HepG2 (cell line): Measurements from ENCODE around the gene SLC8A2. TPM values are rescaled to one million over a fixed set of nuclear protein-coding genes. Genes with fewer than 3 reads are reported as not detected.
A peak's percentile ranks its signal among the peaks of the same experiment; 100 is the strongest.

ENCODE experiments used
- ATF7-NPFF ChIP-seq: sonication (generic); formaldehyde crosslinking; IDR thresholded peaks from 2 replicates; pipeline ENCODE4 v1.8.1; 2023; ENCODE audit warnings: mild to moderate bottlenecking, low read depth, missing genetic modification reagents, moderate library complexity
- CSRNP1 ChIP-seq: sonication (generic); formaldehyde crosslinking; IDR thresholded peaks from 2 replicates; pipeline ENCODE4 v1.8.1; 2023; ENCODE audit warnings: mild to moderate bottlenecking, missing genetic modification reagents
- GATA4 ChIP-seq: sonication (generic); IDR thresholded peaks from 2 replicates; pipeline ENCODE4 v1.6.1; 2016; ENCODE audit warnings: antibody characterized with exemption, low read depth, borderline replicate concordance
- KDM6A ChIP-seq: IDR thresholded peaks from 2 replicates; pipeline ENCODE4 v1.6.1; 2016; ENCODE audit warnings: low read depth
- KLF16 ChIP-seq, 2 experiments: sonication (generic) in 1 of 2; formaldehyde crosslinking in 1 of 2; IDR thresholded peaks; 2 replicates each; pipeline versions ENCODE4 v1.6.1 to v1.8.0; 2016 to 2023; ENCODE audit warnings: missing genetic modification reagents in 2 of 2, missing compliant biosample characterization in 1 of 2
- KMT2A ChIP-seq: sonication (generic); formaldehyde crosslinking; IDR thresholded peaks from 2 replicates; pipeline ENCODE4 v1.4.0; 2020; ENCODE audit warnings: missing genetic modification reagents
- RARA ChIP-seq: IDR thresholded peaks from 2 replicates; pipeline ENCODE4 v1.6.1; 2016; ENCODE audit warnings: missing genetic modification reagents, missing compliant biosample characterization
- RARG ChIP-seq: sonication (generic); formaldehyde crosslinking; IDR thresholded peaks from 2 replicates; pipeline ENCODE4 v1.4.0; 2020; ENCODE audit warnings: low read depth, mild to moderate bottlenecking, missing genetic modification reagents
- RFX5 ChIP-seq: IDR thresholded peaks from 2 replicates; pipeline ENCODE4 v1.6.1; 2011; ENCODE audit warnings: low read depth, low read length, improper control_type of control experiment
- SOX13 ChIP-seq, 3 experiments: fragments of 450-650 bp in 1 of 3; sonication (generic) in 1 of 3; formaldehyde crosslinking in 1 of 3; IDR thresholded peaks in 2 of 3; conservative IDR thresholded peaks in 1 of 3; 2 replicates each; pipeline versions ENCODE4 v1.5.0 to v1.6.1; 2016 to 2020; ENCODE audit warnings: antibody characterized with exemption in 1 of 3, mild to moderate bottlenecking in 1 of 3, missing compliant biosample characterization in 1 of 3, missing genetic modification reagents in 1 of 3, moderate library complexity in 1 of 3
- SP4 ChIP-seq: sonication (generic); formaldehyde crosslinking; IDR thresholded peaks from 2 replicates; pipeline ENCODE4 v1.8.1; 2023; ENCODE audit warnings: mild to moderate bottlenecking, missing genetic modification reagents
- TFDP2 ChIP-seq: sonication (generic); formaldehyde crosslinking; IDR thresholded peaks from 2 replicates; pipeline ENCODE4 v1.4.0; 2020; ENCODE audit warnings: missing genetic modification reagents
- THYN1 ChIP-seq: sonication (generic); formaldehyde crosslinking; IDR thresholded peaks from 2 replicates; pipeline ENCODE4 v1.8.1; 2023; ENCODE audit warnings: low read depth, mild to moderate bottlenecking, moderate library complexity, missing genetic modification reagents, borderline replicate concordance
- U2AF1 ChIP-seq: fragments of 200-400 bp; formaldehyde crosslinking; optimal IDR thresholded peaks from 2 replicates; pipeline ENCODE3; 2017; ENCODE audit warnings: mild to moderate bottlenecking, low read depth, low read length
- UBTF ChIP-seq: sonication (generic); formaldehyde crosslinking; IDR thresholded peaks from 2 replicates; pipeline ENCODE4 v1.4.0; 2020; ENCODE audit warnings: mild to moderate bottlenecking, missing genetic modification reagents
- ZBTB38 ChIP-seq: sonication (generic); formaldehyde crosslinking; IDR thresholded peaks from 2 replicates; pipeline ENCODE4 v1.5.1; 2020; ENCODE audit warnings: mild to moderate bottlenecking, missing genetic modification reagents
- ZBTB42 ChIP-seq: sonication (generic); formaldehyde crosslinking; IDR thresholded peaks from 2 replicates; pipeline ENCODE4 v1.5.0; 2020; ENCODE audit warnings: mild to moderate bottlenecking, missing genetic modification reagents
- ZNF17 ChIP-seq: sonication (generic); formaldehyde crosslinking; IDR thresholded peaks from 2 replicates; pipeline ENCODE4 v1.5.0; 2020; ENCODE audit warnings: mild to moderate bottlenecking, missing genetic modification reagents
- ZNF3 ChIP-seq: IDR thresholded peaks from 2 replicates; pipeline ENCODE4 v1.7.0; 2017; ENCODE audit warnings: inconsistent platforms
- ZNF382 ChIP-seq: sonication (generic); formaldehyde crosslinking; IDR thresholded peaks from 2 replicates; pipeline ENCODE4 v1.5.0; 2020; ENCODE audit warnings: missing genetic modification reagents, mild to moderate bottlenecking, borderline replicate concordance
- ZNF552 ChIP-seq: sonication (generic); formaldehyde crosslinking; IDR thresholded peaks from 2 replicates; pipeline ENCODE4 v1.9.0; 2022; ENCODE audit warnings: missing genetic modification reagents, mild to moderate bottlenecking, borderline replicate concordance
- ZNF563 ChIP-seq: sonication (generic); formaldehyde crosslinking; IDR thresholded peaks from 2 replicates; pipeline ENCODE4 v1.8.0; 2022; ENCODE audit warnings: mild to moderate bottlenecking, moderate library complexity, missing genetic modification reagents
- ZNF580 ChIP-seq: IDR thresholded peaks from 2 replicates; pipeline ENCODE4 v1.6.1; 2016; ENCODE audit warnings: low read depth, borderline replicate concordance
- ZNF772 ChIP-seq: sonication (generic); formaldehyde crosslinking; IDR thresholded peaks from 2 replicates; pipeline ENCODE4 v1.5.0; 2020; ENCODE audit warnings: mild to moderate bottlenecking, missing genetic modification reagents
- polyA plus RNA-seq, 8 experiments: library from polyadenylated mRNA; depleted of rRNA in 3 of 8; stranded (reverse) in 7 of 8; unstranded in 1 of 8; fragments of >200 nt; fragmentation: Illumina TruSeq in 4 of 8; extraction: Trizol in 4 of 8; gene quantifications; 2 replicates each; pipeline versions ENCODE4 v1.2.1 to v1.2.3, GENCODE V29; 2011 to 2016; ENCODE audit warnings: low read depth in 4 of 8, missing spikeins in 1 of 8, mixed read lengths in 1 of 8; ENCODE audit not compliant: insufficient read depth in 1 of 8
- total RNA-seq, 5 experiments: library from RNA; depleted of rRNA; stranded (reverse); fragments of >200 nt; fragmentation: Illumina TruSeq; extraction: Trizol; gene quantifications; 2 replicates each; pipeline ENCODE4 v1.2.3, GENCODE V29; 2016; ENCODE audit warnings: low read depth in 1 of 5

SLC8A2 gene
- total and polyA plus RNA-seq, 2 of the 13 experiments (the other 11 are each of a cell fraction or from before 2014, with no cell fraction given) = 0.02 TPM; not detected in 1

GRCh38 chr19:47483800-47484690 lies 12.4 kb upstream of the SLC8A2 start, which contains the start of gene KPTN (continued):
- TF ChIP-seq UBTF = 0 out of 2 replicates have a peak, but pooled peaks have one; percentile 25
- peak; percentile 82 for TF ChIP-seq SP4 (CRISPR knock-in tag)
- TF ChIP-seq CSRNP1 = no peak; the same call in 1 of the 2 replicates
- TF ChIP-seq KMT2A (CRISPR knock-in tag) = 0 out of 2 replicates have a peak, but pooled peaks have one; percentile 0
- no peak for TF ChIP-seq RARG (CRISPR knock-in tag)
- no peak for TF ChIP-seq KLF16 (CRISPR knock-in tag; IDR thresholded peaks at IDR 0.05)
- TF ChIP-seq ZNF3 (CRISPR knock-in tag) = peak; percentile 42; the same call in 1 of the 2 replicates
- TF ChIP-seq KDM6A (CRISPR knock-in tag) = no peak
- TF ChIP-seq THYN1 (CRISPR knock-in tag) = no peak
- TF ChIP-seq ZBTB42 (CRISPR knock-in tag) = no peak; the same call in 1 of the 2 replicates
- no peak; the same call in 1 of the 2 replicates for TF ChIP-seq ZNF580 (CRISPR knock-in tag)
- peak; percentile 70 for TF ChIP-seq U2AF1
- no peak for TF ChIP-seq GATA4
- TF ChIP-seq SOX13 (IDR thresholded peaks at IDR 0.05) = no peak
- no peak for TF ChIP-seq SOX13 (CRISPR knock-in tag; conservative IDR thresholded peaks at IDR 0.05 in 1 of 2, IDR thresholded peaks at IDR 0.05 in 1 of 2)
- TF ChIP-seq RFX5 = 0 out of 2 replicates have a peak, but pooled peaks have one; percentile 17
- TF ChIP-seq ZNF772 (CRISPR knock-in tag) = peak; percentile 62; the same call in 1 of the 2 replicates
- no peak for TF ChIP-seq ZNF382 (CRISPR knock-in tag)
- TF ChIP-seq ZNF552 (CRISPR knock-in tag) = peak; percentile 58; the same call in 1 of the 2 replicates
- peak; percentile 28 for TF ChIP-seq ZBTB38 (CRISPR knock-in tag)
- peak; percentile 64 for TF ChIP-seq ATF7-NPFF (CRISPR knock-in tag)
- 0 out of 2 replicates have a peak, but pooled peaks have one; percentile 3 for TF ChIP-seq RARA (CRISPR knock-in tag)
- TF ChIP-seq ZNF563 = no peak
- TF ChIP-seq TFDP2 (CRISPR knock-in tag) = peak; percentile 57
- TF ChIP-seq ZNF17 (CRISPR knock-in tag) = no peak
